T-cell (primary cell): ENCODE measurements around the gene SCAMP4. TPM values are rescaled to one million over a fixed set of nuclear protein-coding genes. Genes with fewer than 3 reads are reported as not detected.
"Not testable (repeated sequence)": the region's sequence is repeated elsewhere in the genome, so short reads cannot be mapped to it uniquely, and the experiment has no call there.

Source experiments
- ATAC-seq, 4 experiments: fragments of 200-7000 bp in 3 of 4; fragments of 150-1000 bp in 1 of 4; cut with Tn5 transposase; replicated peaks in 1 of 4; 1 replicate in 3 of 4; 2 replicates in 1 of 4; pipeline ENCODE4 v1.10.0; 2021; ENCODE audit warnings: moderate library complexity in 3 of 4, mild to moderate bottlenecking in 2 of 4, moderate number of reproducible peaks in 1 of 4
- CTCF ChIA-PET, 2 donors: fragments of 300-600 bp; sonication (Branson Sonifier 250); formaldehyde crosslinking; loops; one replicate each; lab custom pipeline; 2022; ENCODE audit warnings: antibody characterized with exemption in 2 of 2; lab: Charles Lee
- POLR2A ChIA-PET, 2 donors: fragments of 300-600 bp; sonication (Branson Sonifier 250); formaldehyde crosslinking; loops; one replicate each; lab custom pipeline; 2022; ENCODE audit warnings: antibody characterized with exemption in 2 of 2; lab: Charles Lee
- DNase-seq, 35 experiments: peaks; one replicate each; pipeline versions ENCODE4 v3.0.0 to v3.0.0-alpha.2; 2013 to 2023
- H3K27ac ChIP-seq: one replicate; pipeline ENCODE4 v1.5.1; 2013; ENCODE audit warnings: low read length
- H3K27me3 ChIP-seq, 2 experiments: replicated peaks in 1 of 2; 1 replicate in 1 of 2; 2 replicates in 1 of 2; pipeline versions ENCODE4 v1.6.1 to v1.7.0; 2013; ENCODE audit warnings: low read length in 1 of 2, mixed read lengths in 1 of 2; ENCODE audit not compliant: control insufficient read depth in 2 of 2, insufficient read depth in 2 of 2; ENCODE audit errors: extremely low read depth in 1 of 2
- H3K36me3 ChIP-seq, 2 donors: 1 replicate in 1 of 2; 2 replicates in 1 of 2; pipeline versions ENCODE4 v1.6.1 to v1.7.0; 2013; ENCODE audit warnings: low read length in 1 of 2; ENCODE audit not compliant: control insufficient read depth in 2 of 2, insufficient read depth in 1 of 2; ENCODE audit errors: extremely low read depth in 1 of 2
- H3K4me1 ChIP-seq, 2 experiments: 1 replicate in 1 of 2; 2 replicates in 1 of 2; pipeline versions ENCODE4 v1.6.1 to v1.7.0; 2013; ENCODE audit warnings: low read length in 2 of 2, mixed read lengths in 1 of 2; ENCODE audit not compliant: insufficient read depth in 2 of 2, control insufficient read depth in 1 of 2; ENCODE audit errors: extremely low read depth in 1 of 2
- H3K4me3 ChIP-seq, 2 donors: 1 replicate in 1 of 2; 2 replicates in 1 of 2; pipeline versions ENCODE4 v1.5.1 to v1.7.0; 2013; ENCODE audit warnings: mild to moderate bottlenecking in 2 of 2, low read length in 1 of 2, moderate library complexity in 1 of 2; ENCODE audit not compliant: control insufficient read depth in 1 of 2; ENCODE audit errors: extremely low read depth in 1 of 2
- H3K9me3 ChIP-seq: 2 replicates; pipeline ENCODE4 v1.7.0; 2013
- H3K27ac Mint-ChIP-seq, 2 donors: one replicate each; pipeline ENCODE4 v1.8.0; 2020 to 2021; ENCODE audit warnings: mild to moderate bottlenecking in 2 of 2, mixed read lengths in 2 of 2
- H3K27me3 Mint-ChIP-seq, 2 donors: one replicate each; pipeline ENCODE4 v1.8.0; 2021 to 2022; ENCODE audit warnings: mixed read lengths in 2 of 2
- H3K36me3 Mint-ChIP-seq: one replicate; pipeline ENCODE4 v1.8.0; 2021; ENCODE audit warnings: mixed read lengths
- H3K4me1 Mint-ChIP-seq, 3 donors: one replicate each; pipeline ENCODE4 v1.8.0; 2020 to 2022; ENCODE audit warnings: mixed read lengths in 3 of 3, mild to moderate bottlenecking in 1 of 3
- H3K4me3 Mint-ChIP-seq, 3 donors: one replicate each; pipeline ENCODE4 v1.8.0; 2020 to 2022; ENCODE audit warnings: mild to moderate bottlenecking in 3 of 3, mixed read lengths in 3 of 3, moderate library complexity in 3 of 3
- H3K9me3 Mint-ChIP-seq, 3 donors: one replicate each; pipeline ENCODE4 v1.8.0; 2020 to 2022; ENCODE audit warnings: mixed read lengths in 3 of 3
- WGBS: methylation state at CpG from one replicate; pipeline ENCODE4 v1.1.5; 2013; ENCODE audit warnings: missing lambda C conversion rate; ENCODE audit not compliant: insufficient coverage; 5-methylcytosine and 5-hydroxymethylcytosine counted together
- total RNA-seq, 35 experiments: library from RNA in 6 of 35; stranded (reverse) in 6 of 35; fragments of 120-200 nt in 1 of 35; gene quantifications; one replicate each; pipeline versions ENCODE4 v1.2.1 to v1.2.4 and lab custom pipeline; 2013 to 2026

Gene SCAMP4
- total RNA-seq, 5 donors from 2014 or later (not counting 1 experiment from before 2014, with no cell fraction given) = 24.8 to 49.2 (median 27.5) TPM

DNA sequence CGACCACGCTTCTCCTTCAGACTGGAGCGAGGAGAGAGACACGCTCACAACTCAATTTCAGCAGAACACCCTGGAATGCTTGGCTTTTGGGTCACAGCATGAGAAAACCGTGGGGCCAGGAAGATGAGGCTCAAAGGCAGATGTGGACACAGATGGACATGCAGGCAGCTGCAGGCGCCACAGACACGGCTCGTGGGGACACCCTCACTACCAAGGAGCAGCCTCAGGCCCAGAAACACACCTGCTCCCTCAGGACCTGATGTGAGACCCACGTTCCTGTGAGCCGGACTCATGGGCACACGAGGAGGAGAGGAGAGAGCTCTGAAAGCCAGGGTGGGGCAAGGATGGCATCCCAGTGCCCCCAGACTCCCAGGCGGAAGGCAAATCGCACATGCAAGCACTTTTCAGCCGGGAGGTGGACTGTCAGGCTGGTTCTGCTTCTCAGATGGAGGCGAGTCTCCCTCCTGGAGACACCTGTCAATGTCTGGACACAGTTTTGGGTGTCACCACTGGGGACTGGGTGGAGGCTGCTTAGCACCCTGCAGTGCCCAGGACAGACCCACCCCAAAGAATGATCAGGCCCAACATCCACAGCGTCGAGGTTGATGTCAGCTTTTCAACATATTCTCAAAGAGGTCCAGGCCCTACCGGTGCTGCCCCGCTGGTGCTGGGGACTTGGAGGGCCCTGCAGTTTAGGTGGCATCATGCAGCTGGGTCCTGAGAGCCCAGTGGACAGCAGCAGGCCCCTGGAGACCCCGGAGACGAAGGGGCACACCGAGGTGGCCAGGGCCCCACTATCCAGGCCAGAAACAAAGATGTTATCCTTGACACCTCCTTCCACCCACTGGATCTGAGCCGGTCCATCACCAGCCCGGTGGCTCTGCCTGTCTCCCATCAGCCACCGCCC, 22.2 kb upstream of the SCAMP4 start:
- H3K4me3 Mint-ChIP-seq = peak overlapping the region; percentile 94 to 99 (median 97)
- H3K27me3 ChIP-seq = no peaks in the 10 kb centered on the region
- no peaks in the 10 kb centered on the region for H3K9me3 ChIP-seq
- peaks cover 30 to 46% (median 32%) of the 10 kb centered on the region in 3 donors for H3K4me1 Mint-ChIP-seq
- ChIA-PET CTCF (no interaction called here), POLR2A (interaction anchor here in 1 of 2 donors (0.6 kb wide), 1 partner anchor 69 kb away, joined by 3 read pairs; no protein-coding TSS in a partner anchor)
- H3K4me1 ChIP-seq = peaks cover 17 to 57% of the 10 kb centered on the region in 2 experiments
- no peaks in the 10 kb centered on the region for H3K27me3 Mint-ChIP-seq
- no peaks in the 10 kb centered on the region for H3K9me3 Mint-ChIP-seq
- peak in 1 of 35 experiments; percentile 32 for DNase-seq
- H3K27ac Mint-ChIP-seq = peak overlapping the region; percentile 95 to 99
- peak overlapping the region; percentile 95 for H3K27ac ChIP-seq
- peak in 1 of 4 experiments; percentile 1 for ATAC-seq
- H3K36me3 ChIP-seq = peaks cover 6 to 15% of the 10 kb centered on the region in 2 donors
- peaks cover 11% of the 10 kb centered on the region for H3K36me3 Mint-ChIP-seq
- peak overlapping the region; percentile 85 to 99 for H3K4me3 ChIP-seq
- 24% methylated on average over 20 of the region's 25 CpGs for WGBS

DNA sequence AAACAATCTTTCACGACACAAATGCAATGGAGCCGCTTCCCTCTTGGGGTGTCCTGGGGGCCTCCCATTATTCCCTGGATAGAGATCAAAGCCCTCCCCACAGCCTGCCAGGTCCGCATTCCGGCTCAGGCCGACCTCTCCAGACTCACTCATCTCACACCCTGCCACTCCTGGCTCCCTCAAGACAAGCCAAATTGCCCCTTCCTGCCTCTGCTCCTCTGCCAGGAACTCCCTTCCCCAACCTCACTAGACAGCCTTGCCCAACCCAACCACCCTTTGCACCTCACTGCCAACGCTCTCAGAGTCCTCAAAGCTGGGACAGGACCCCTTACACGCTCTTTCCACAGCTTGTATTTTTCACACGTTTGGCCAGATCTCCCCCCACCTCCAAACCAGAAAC, 21.4 kb upstream of the SCAMP4 start:
- H3K27me3 Mint-ChIP-seq = no peaks in the 10 kb centered on the region
- H3K36me3 Mint-ChIP-seq = peaks cover 11% of the 10 kb centered on the region
- peaks cover 30 to 43% (median 32%) of the 10 kb centered on the region in 3 donors for H3K4me1 Mint-ChIP-seq
- 15% methylated on average over 6 of the region's 8 CpGs for WGBS
- DNase-seq (peak in 3 of 35 experiments; percentile 35 to 47 (median 42)), ATAC-seq (no peak)
- ChIA-PET CTCF (interaction anchor here in 1 of 2 donors (0.6 kb wide), 1 partner anchor 160 kb away, joined by 3 read pairs; no protein-coding TSS in a partner anchor), POLR2A (no interaction called here)
- H3K4me3 Mint-ChIP-seq = peak overlapping the region; percentile 94 to 99 (median 97)
- peaks cover 6 to 13% of the 10 kb centered on the region in 2 donors for H3K36me3 ChIP-seq
- no peaks in the 10 kb centered on the region for H3K9me3 Mint-ChIP-seq
- H3K4me3 ChIP-seq = peak overlapping the region; percentile 85 to 99
- H3K9me3 ChIP-seq = no peaks in the 10 kb centered on the region
- H3K4me1 ChIP-seq = peaks cover 17 to 55% of the 10 kb centered on the region in 2 experiments
- H3K27ac Mint-ChIP-seq = peak overlapping the region; percentile 95 to 99
- H3K27me3 ChIP-seq = no peaks in the 10 kb centered on the region
- H3K27ac ChIP-seq = peak overlapping the region; percentile 95

DNA sequence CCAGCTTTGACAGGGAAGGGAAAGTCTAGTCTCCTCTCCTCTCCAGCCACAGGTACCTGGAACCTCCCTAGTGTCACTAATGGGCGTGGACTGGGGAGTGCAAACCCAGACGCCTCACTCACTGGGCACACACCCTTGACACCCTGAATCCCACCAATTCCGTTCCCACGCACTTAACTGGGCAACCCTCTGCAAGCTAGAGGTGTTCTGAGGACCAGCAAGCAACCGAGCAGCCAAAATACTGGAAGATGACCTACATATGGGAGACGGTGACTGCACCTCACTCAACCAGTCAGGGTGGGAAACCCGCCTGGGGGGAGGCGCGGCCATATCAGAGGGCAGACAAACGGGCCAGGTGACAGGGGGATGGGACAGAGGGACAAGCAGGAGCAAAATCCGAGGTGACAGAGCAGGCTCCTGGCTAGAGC, 20.9 kb upstream of the SCAMP4 start:
- H3K4me1 ChIP-seq = peaks cover 17 to 55% of the 10 kb centered on the region in 2 experiments
- DNase-seq = peak in 7 of 35 experiments; percentile 45 to 70 (median 60)
- CTCF ChIA-PET = interaction anchor here in 1 of 2 donors (0.6 to 0.7 kb wide), 2 partner anchors 159 to 1248 kb away, joined by 3 read pairs; no protein-coding TSS in a partner anchor
- no peaks in the 10 kb centered on the region for H3K9me3 Mint-ChIP-seq
- peaks cover 30 to 43% (median 32%) of the 10 kb centered on the region in 3 donors for H3K4me1 Mint-ChIP-seq
- H3K4me3 Mint-ChIP-seq = peak overlapping the region; percentile 94 to 99 (median 97)
- peak overlapping the region; percentile 85 to 99 for H3K4me3 ChIP-seq
- peaks cover 6 to 13% of the 10 kb centered on the region in 2 donors for H3K36me3 ChIP-seq
- ATAC-seq = peak in 1 of 4 experiments; percentile 7
- peak overlapping the region; percentile 95 for H3K27ac ChIP-seq
- POLR2A ChIA-PET = no interaction called here
- no peaks in the 10 kb centered on the region for H3K27me3 ChIP-seq
- 1% methylated on average over 9 of the region's 11 CpGs for WGBS
- peak overlapping the region; percentile 95 to 99 for H3K27ac Mint-ChIP-seq
- no peaks in the 10 kb centered on the region for H3K27me3 Mint-ChIP-seq
- peaks cover 11% of the 10 kb centered on the region for H3K36me3 Mint-ChIP-seq
- no peaks in the 10 kb centered on the region for H3K9me3 ChIP-seq

DNA sequence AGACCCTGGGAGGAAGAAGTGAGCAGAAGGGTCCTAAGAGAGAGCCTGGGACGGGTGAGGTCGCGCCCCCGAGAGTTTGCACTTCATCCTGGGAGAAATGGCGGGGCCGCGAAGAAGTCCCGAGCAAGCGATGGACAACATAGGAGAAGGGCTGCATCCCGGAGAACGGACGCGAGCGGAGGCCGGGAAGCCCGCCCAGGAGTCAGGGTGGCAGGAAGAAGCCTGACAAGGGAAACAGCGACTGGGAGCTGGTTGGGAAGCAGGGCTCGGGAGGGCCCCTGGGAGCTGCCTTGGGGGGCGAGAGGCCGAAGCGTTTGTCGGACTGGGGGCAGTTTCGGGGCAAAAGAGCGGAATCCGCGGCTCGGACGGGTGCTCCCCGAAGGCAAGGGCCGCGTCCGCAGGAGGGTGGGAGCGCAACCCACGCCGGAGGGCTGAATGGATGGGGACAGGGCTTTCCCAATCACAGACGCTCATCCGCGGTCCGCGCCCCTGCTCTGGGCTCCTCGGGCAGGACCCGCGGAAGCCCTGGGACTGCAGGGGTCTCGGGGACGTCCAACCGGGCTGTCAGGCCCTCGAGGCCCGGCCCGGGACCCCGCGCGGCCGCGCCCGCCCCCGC, 20.4 kb upstream of the SCAMP4 start:
- POLR2A ChIA-PET = interaction anchor here in 1 of 2 donors (0.6 kb wide), 1 partner anchor 13 kb away, joined by 3 read pairs; no protein-coding TSS in a partner anchor
- Mint-ChIP-seq H3K9me3 (no peaks in the 10 kb centered on the region), H3K4me3 (peak overlapping the region; percentile 94 to 99 (median 97)), H3K4me1 (peaks cover 31 to 42% (median 32%) of the 10 kb centered on the region in 3 donors), H3K36me3 (peaks cover 11% of the 10 kb centered on the region), H3K27me3 (no peaks in the 10 kb centered on the region), H3K27ac (peak overlapping the region; percentile 95 to 99)
- Histone ChIP-seq H3K4me3 (peak overlapping the region; percentile 85 to 99), H3K4me1 (peaks cover 17 to 55% of the 10 kb centered on the region in 2 experiments), H3K9me3 (no peaks in the 10 kb centered on the region), H3K27ac (peak overlapping the region; percentile 95), H3K36me3 (peaks cover 6 to 13% of the 10 kb centered on the region in 2 donors), H3K27me3 (no peaks in the 10 kb centered on the region)
- CTCF ChIA-PET = interaction anchor here (0.7 kb wide), 2 partner anchors 38 to 1249 kb away, joined by 3 to 6 read pairs; no protein-coding TSS in a partner anchor
- peak in 2 of 35 experiments; percentile 25 to 34 for DNase-seq
- WGBS = under 1% methylated on average over 56 of the region's 56 CpGs
- ATAC-seq = peak in 3 of 4 experiments; percentile 5 to 10 (median 7)

DNA sequence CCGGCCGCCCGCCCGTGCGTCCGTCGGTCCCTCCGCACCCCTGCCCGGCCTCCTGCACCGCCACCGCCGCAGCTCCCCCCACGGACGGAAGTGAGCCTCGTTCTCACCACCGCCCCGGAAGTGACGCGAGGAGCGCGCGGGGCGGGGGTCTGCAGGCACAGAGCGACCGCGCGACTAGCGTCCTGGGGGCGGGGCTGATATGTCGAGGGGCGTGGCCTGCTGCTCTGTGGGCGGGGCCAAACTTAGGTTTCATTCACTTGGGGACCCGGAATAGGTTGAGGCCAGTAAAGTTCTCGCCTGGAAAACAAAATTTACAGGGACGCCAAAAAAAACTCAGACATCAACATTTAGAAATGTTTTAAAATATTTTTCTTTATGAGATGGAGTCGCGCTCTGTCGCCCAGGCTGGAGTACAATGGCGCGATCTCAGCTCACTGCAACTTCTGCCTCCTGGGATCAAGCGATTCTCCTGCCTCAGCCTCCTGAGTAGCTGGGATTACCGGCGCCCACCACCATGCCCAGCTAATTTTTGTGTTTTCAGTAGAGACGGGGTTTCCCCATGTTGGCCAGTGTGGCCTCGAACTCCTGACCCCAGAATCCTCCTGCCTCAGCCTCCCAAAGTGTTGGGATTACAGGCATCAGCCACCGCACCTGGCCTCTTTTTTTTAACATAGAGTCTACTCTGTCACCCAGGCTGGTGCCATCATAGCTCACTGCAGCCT, 19.6 kb upstream of the SCAMP4 start, which contains the start of gene ABHD17A:
ABHD17A (minus strand) TSS at position 99 of the 722 bp plus-strand sequence. CDS start 3,930 bp downstream, outside the sequence.
- DNase-seq (peak; percentile 89 to 97 (median 94)), ATAC-seq (peak; percentile 73 to 87 (median 78))
- H3K36me3 ChIP-seq, H3K9me3 ChIP-seq, H3K27me3 Mint-ChIP-seq, H3K27me3 ChIP-seq, H3K9me3 Mint-ChIP-seq: not testable (repeated sequence)
- Histone ChIP-seq H3K4me1 (peaks cover 17 to 47% of the 10 kb centered on the region in 2 experiments), H3K4me3 (peak within 1 kb of the TSS; percentile 85 to 99), H3K27ac (peak within 1 kb of the TSS; percentile 95)
- POLR2A ChIA-PET = interaction anchor here in 1 of 2 donors (0.6 kb wide), 2 partner anchors 12 to 16 kb away, joined by 3 to 5 read pairs; no protein-coding TSS in a partner anchor
- Mint-ChIP-seq H3K27ac (peak within 1 kb of the TSS; percentile 95 to 99), H3K4me1 (peaks cover 28 to 37% (median 35%) of the 10 kb centered on the region in 3 donors), H3K36me3 (peaks cover 11% of the 10 kb centered on the region), H3K4me3 (peak within 1 kb of the TSS; percentile 94 to 99 (median 97))
- CTCF ChIA-PET = interaction anchor here (0.6 to 0.7 kb wide), 2 partner anchors 18 to 37 kb away, joined by 4 to 6 read pairs; no protein-coding TSS in a partner anchor
- 19% methylated on average over 39 of the region's 46 CpGs for WGBS
